ENCODE measurements around the gene EDN2. TPM values are rescaled to one million over a fixed set of nuclear protein-coding genes. Genes with fewer than 3 reads are reported as not detected.

EDN2 gene
- polyA plus RNA-seq, 1 donor from 2014 or later: not detected

GRCh38 chr1:41468122-41468762 is 16.2 kb downstream of the EDN2 start:
- Histone ChIP-seq H3K27me3 (ENCODE audit: insufficient read depth, low read depth, low read length) (no peaks in the 10 kb centered on the region), H3K9me3 (ENCODE audit: low read length) (no peaks in the 10 kb centered on the region), H4K20me1 (ENCODE audit: insufficient read depth) (no peaks in the 10 kb centered on the region), H3K9ac (ENCODE audit: low read length) (no peak overlapping the region), H3K4me2 (ENCODE audit: low read length) (no peak overlapping the region), H3K4me3 (ENCODE audit: low read length) (no peak overlapping the region), H2AFZ (ENCODE audit: low read depth, low read length) (no peak overlapping the region), H3K27ac (ENCODE audit: low read length) (no peak overlapping the region), H3K79me2 (replicated peaks; ENCODE audit: insufficient read depth, low read length) (no peaks in the 10 kb centered on the region), H3F3A (ENCODE audit: insufficient read depth, low read length, poor library complexity, severe bottlenecking) (no peaks in the 10 kb centered on the region), H3K36me3 (ENCODE audit: insufficient read depth, low read length) (no peaks in the 10 kb centered on the region), H3K9me2 (ENCODE audit: insufficient read depth, low read length) (no peaks in the 10 kb centered on the region)
- TF ChIP-seq REST (IDR thresholded peaks at IDR 0.05; ENCODE audit: borderline replicate concordance): no peak
- no peak for TF ChIP-seq CTCF (IDR thresholded peaks at IDR 0.05; ENCODE audit: poor library complexity, severe bottlenecking)
- no peak for TF ChIP-seq EZH2 (IDR thresholded peaks at IDR 0.05; ENCODE audit: borderline replicate concordance, insufficient read depth, low read length, poor library complexity, severe bottlenecking)
- no peak for TF ChIP-seq POLR2AphosphoS5 (IDR thresholded peaks at IDR 0.05)
- no peak for TF ChIP-seq EP300 (conservative IDR thresholded peaks at IDR 0.05; ENCODE audit: poor library complexity, severe bottlenecking)
- no peak for TF ChIP-seq MXI1 (conservative IDR thresholded peaks at IDR 0.05; ENCODE audit: poor library complexity, severe bottlenecking)
- no peak for TF ChIP-seq SMC3 (conservative IDR thresholded peaks at IDR 0.05; ENCODE audit: poor library complexity)
- no peak for TF ChIP-seq RAD21 (conservative IDR thresholded peaks at IDR 0.05)
- no peak for TF ChIP-seq TAF1 (IDR thresholded peaks at IDR 0.05; ENCODE audit: low read depth)

- Histone ChIP-seq H3K27me3 (ENCODE audit: insufficient read depth, low read depth, low read length) (no peaks in the 10 kb centered on the region), H3K27ac (ENCODE audit: low read length) (no peak overlapping the region), H3K4me3 (ENCODE audit: low read length) (no peak overlapping the region), H3K4me2 (ENCODE audit: low read length) (no peak overlapping the region), H3K79me2 (replicated peaks; ENCODE audit: insufficient read depth, low read length) (no peaks in the 10 kb centered on the region), H3K9ac (ENCODE audit: low read length) (no peak overlapping the region), H3K9me2 (ENCODE audit: insufficient read depth, low read length) (no peaks in the 10 kb centered on the region), H3K9me3 (ENCODE audit: low read length) (no peaks in the 10 kb centered on the region), H3F3A (ENCODE audit: insufficient read depth, low read length, poor library complexity, severe bottlenecking) (no peaks in the 10 kb centered on the region), H4K20me1 (ENCODE audit: insufficient read depth) (no peaks in the 10 kb centered on the region), H3K36me3 (ENCODE audit: insufficient read depth, low read length) (no peaks in the 10 kb centered on the region), H2AFZ (ENCODE audit: low read depth, low read length) (no peak overlapping the region)
- TF ChIP-seq CTCF (IDR thresholded peaks at IDR 0.05; ENCODE audit: poor library complexity, severe bottlenecking) (no peak), POLR2AphosphoS5 (IDR thresholded peaks at IDR 0.05) (no peak), SMC3 (conservative IDR thresholded peaks at IDR 0.05; ENCODE audit: poor library complexity) (no peak), EP300 (conservative IDR thresholded peaks at IDR 0.05; ENCODE audit: poor library complexity, severe bottlenecking) (no peak), RAD21 (conservative IDR thresholded peaks at IDR 0.05) (no peak), MXI1 (conservative IDR thresholded peaks at IDR 0.05; ENCODE audit: poor library complexity, severe bottlenecking) (no peak), REST (IDR thresholded peaks at IDR 0.05; ENCODE audit: borderline replicate concordance) (no peak), EZH2 (IDR thresholded peaks at IDR 0.05; ENCODE audit: borderline replicate concordance, insufficient read depth, low read length, poor library complexity, severe bottlenecking) (no peak), TAF1 (IDR thresholded peaks at IDR 0.05; ENCODE audit: low read depth) (no peak)
These were observed 16.8 kb downstream of the EDN2 start for GRCh38 chr1:41467673-41468072.
